NCI-H446 (cell line): ENCODE data around the gene CLEC11A.
"Not testable (repeated sequence)": the region's sequence is repeated elsewhere in the genome, so short reads cannot be mapped to it uniquely, and the experiment has no call there.

Experiments
- DNase-seq, 2 experiments: peaks; one replicate each; lab custom pipeline; 2025; lab: John Stamatoyannopoulos, UW

The CLEC11A gene

GRCh38 chr19:50761501-50761900 lies 38.3 kb downstream of the CLEC11A start:
- DNase-seq, result not testable (repeated sequence)

DNA sequence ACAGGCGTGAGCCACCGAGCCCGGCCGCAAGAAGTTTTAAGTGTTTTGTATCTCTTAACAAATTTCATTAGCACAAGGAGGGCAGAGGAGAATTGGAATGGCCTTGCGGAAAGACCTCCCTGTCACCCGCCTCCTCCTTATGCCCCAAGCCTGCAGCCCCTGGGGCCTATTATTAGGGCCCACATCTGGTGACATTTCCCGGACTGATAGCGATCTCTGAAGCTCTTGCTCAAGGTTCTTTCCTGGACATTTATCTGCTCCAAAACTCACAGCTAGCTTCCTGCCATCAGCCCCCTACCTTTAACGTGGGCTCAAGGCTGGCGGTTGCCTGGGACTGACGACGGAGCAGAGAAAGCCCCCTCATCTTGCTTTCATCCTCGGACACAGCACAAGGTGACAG lies 40.4 kb downstream of the CLEC11A start:
- DNase-seq, result not testable (repeated sequence)

- no peak for DNase-seq
Measured at GRCh38 chr19:50764409-50764808, 41.2 kb downstream of the CLEC11A start.

- DNase-seq, result not testable (repeated sequence)
Measured at GRCh38 chr19:50766746-50767145, 43.6 kb downstream of the CLEC11A start.

DNA sequence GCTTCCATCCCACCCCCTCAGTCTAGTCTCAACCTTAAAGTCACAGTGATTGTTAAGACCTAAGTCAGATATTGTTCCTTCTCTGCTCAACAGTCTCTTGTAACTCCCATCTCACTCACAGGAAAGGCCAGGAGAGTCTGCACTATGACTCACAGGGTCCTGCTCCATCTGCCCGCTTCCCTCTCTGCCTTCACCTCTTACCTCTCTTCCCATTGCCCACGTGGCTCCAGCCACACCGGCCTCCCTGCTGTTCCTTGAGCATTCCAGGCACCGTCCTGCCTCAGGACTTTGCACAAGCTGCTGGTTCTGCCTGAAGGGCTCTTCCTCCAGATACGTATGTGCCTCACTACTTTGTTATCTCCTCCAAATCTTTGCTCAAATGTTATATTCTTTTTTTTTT lies 44.1 kb downstream of the CLEC11A start:
- DNase-seq, result not testable (repeated sequence)

DNA sequence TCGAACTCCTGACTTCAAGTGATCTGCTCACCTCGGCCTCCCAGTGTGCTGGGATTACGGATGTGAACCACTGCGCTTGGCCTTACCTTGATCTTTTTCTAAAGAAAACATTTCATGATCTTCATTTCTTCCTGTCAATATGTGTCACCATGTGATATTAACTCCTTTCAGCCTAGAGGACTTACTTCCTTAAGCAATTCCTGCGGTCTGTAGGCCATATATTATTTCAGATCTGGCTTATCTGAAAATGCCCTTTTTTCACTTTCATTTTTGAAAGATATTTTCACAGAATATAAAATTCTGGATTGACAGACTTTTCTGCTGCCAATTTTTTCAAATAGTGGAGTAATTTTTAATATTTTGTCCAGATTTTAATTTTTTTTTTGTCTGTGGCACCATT lies 45.1 kb downstream of the CLEC11A start:
- DNase-seq, result no peak

GRCh38 chr19:50770164-50770563 lies 47.0 kb downstream of the CLEC11A start, which contains the start of gene GPR32:
Gene GPR32, plus strand, starts transcription at chr19:50770464. Its CDS starts 137 bp downstream, at chr19:50770601.
- DNase-seq, result not testable (repeated sequence)

DNA sequence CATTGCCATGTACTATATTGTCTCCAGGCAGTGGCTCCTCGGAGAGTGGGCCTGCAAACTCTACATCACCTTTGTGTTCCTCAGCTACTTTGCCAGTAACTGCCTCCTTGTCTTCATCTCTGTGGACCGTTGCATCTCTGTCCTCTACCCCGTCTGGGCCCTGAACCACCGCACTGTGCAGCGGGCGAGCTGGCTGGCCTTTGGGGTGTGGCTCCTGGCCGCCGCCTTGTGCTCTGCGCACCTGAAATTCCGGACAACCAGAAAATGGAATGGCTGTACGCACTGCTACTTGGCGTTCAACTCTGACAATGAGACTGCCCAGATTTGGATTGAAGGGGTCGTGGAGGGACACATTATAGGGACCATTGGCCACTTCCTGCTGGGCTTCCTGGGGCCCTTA lies 47.7 kb downstream of the CLEC11A start:
- DNase-seq, result no peak

DNA sequence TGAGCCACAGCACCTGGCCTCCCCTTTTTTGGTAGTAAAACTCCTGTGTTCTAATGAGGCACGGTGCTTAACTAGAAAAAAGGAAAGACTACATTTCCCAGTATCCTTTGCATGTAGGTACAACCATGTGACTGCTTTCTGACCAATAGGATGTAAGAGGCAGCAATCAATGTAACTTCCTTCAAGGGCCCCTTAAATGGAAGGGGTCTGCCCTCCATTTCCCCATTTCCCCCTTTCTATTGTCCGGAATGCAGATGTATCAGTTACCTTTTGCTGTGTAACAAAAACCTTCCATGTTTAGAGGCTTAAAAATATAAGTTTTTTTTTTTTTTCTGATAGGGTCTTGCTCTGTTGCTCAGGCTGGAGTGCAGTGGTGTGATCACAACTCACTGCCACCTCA lies 49.3 kb downstream of the CLEC11A start:
- DNase-seq, result peak in 1 of 2 experiments; percentile 26

DNA sequence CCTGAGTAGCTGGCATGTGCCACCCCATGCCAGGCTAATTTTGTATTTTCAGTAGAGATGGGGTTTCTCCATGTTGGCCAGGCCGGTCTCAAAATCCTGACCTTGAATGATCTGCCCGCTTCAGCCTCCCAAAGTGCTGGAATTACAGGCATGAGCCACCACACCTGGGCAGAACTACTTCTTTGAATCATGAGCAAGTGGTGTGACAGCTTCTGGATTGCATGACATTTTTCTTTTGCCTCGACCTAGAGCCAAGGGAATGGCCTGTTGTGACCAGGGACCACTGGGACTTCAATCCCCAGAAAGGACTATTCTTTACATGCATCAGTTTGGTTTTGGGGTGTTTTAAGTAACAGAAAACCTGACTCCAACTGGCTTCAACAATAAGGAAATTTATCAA lies 49.7 kb downstream of the CLEC11A start:
- DNase-seq, result not testable (repeated sequence)

- not testable (repeated sequence) for DNase-seq
Measured at GRCh38 chr19:50773454-50773853, 50.3 kb downstream of the CLEC11A start.
